Testis (tissue), 3 donors: ENCODE results near the gene RNF144B. TPM values are rescaled to one million over a fixed set of nuclear protein-coding genes. Genes with fewer than 3 reads are reported as not detected.

Experiments
- DNase-seq: peaks from one replicate; pipeline ENCODE4 v3.0.0-alpha.2; 2019
- H3K27ac ChIP-seq, 2 donors: fragments of 200-600 bp; sonication (generic); one replicate each; pipeline ENCODE4 v1.5.1; 2019
- H3K27me3 ChIP-seq: fragments of 200-600 bp; sonication (generic); one replicate; pipeline ENCODE4 v1.5.1; 2019
- H3K36me3 ChIP-seq: fragments of 200-600 bp; sonication (generic); one replicate; pipeline ENCODE4 v1.5.1; 2017; ENCODE audit warnings: low read depth; ENCODE audit errors: missing control alignments
- H3K4me1 ChIP-seq: fragments of 200-600 bp; sonication (generic); one replicate; pipeline ENCODE4 v1.5.1; 2019
- H3K4me3 ChIP-seq, 2 donors: fragments of 200-600 bp; sonication (generic); one replicate each; pipeline ENCODE4 v1.5.1; 2017 to 2019
- H3K9me3 ChIP-seq: fragments of 200-600 bp; sonication (generic); one replicate; pipeline ENCODE4 v1.5.1; 2017
- CTCF ChIP-seq, 3 experiments: fragments of 450-650 bp in 2 of 3; fragments of 200-600 bp in 1 of 3; sonication (generic) in 1 of 3; IDR thresholded peaks; one replicate each; pipeline ENCODE4 v1.5.1; 2016 to 2019; ENCODE audit warnings: antibody characterized with exemption in 3 of 3, mild to moderate bottlenecking in 2 of 3, moderate library complexity in 1 of 3
- POLR2A ChIP-seq: fragments of 450-650 bp; IDR thresholded peaks from one replicate; pipeline ENCODE4 v1.6.1; 2017; ENCODE audit warnings: antibody characterized with exemption, mild to moderate bottlenecking, moderate library complexity
- WGBS, 2 donors: methylation state at CpG; one replicate each; pipeline ENCODE4 v1.1.5; 2018; 5-methylcytosine and 5-hydroxymethylcytosine counted together
- intact Hi-C: fragments of 100-400 bp; cut with DNase I; formaldehyde crosslinking; loops from one replicate; pipeline ENCODE4 v1.15.1; 2023; ENCODE audit warnings: low total_unique reads
- polyA plus RNA-seq: library from polyadenylated mRNA; stranded (reverse); fragments of 350-450 nt; fragmentation: Illumina TruSeq; extraction: RNeasy Lipid Tissue Mini Kit (QIAGEN cat#74804); gene quantifications from one replicate; pipeline ENCODE4 v1.2.3, GENCODE V29; 2014; ENCODE audit warnings: low read depth, low replicate concordance; ENCODE audit not compliant: insufficient read depth
- total RNA-seq, 2 donors: library from RNA; depleted of rRNA; stranded (reverse); fragments of >200 nt; gene quantifications; one replicate each; pipeline ENCODE4 v1.2.3, GENCODE V29; 2016

Gene RNF144B
- total and polyA plus RNA-seq, 3 donors from 2014 or later, result 6.1 to 6.3 (median 6.1) TPM

- H3K4me3 ChIP-seq, result no peak overlapping the region
- no peak overlapping the region for H3K27ac ChIP-seq
- H3K36me3 ChIP-seq, result no peaks in the 10 kb centered on the region
- H3K27me3 ChIP-seq, result no peaks in the 10 kb centered on the region
- no peak for TF ChIP-seq CTCF (IDR thresholded peaks at IDR 0.05)
- no peak for TF ChIP-seq POLR2A
- no peak for DNase-seq
- no peaks in the 10 kb centered on the region for H3K4me1 ChIP-seq
- intact Hi-C loops, result no loop called here
- no peaks in the 10 kb centered on the region for H3K9me3 ChIP-seq
- WGBS, 2 donors, result 95 to 96% methylated on average over 1 of the region's 1 CpG
These were observed 58.1 kb downstream of the RNF144B start for GRCh38 chr6:18445228-18445627.

GRCh38 chr6:18446771-18447170, 59.6 kb downstream of the RNF144B start:
- intact Hi-C loops, result no loop called here
- Histone ChIP-seq H3K4me1 (no peaks in the 10 kb centered on the region), H3K9me3 (no peaks in the 10 kb centered on the region), H3K4me3 (no peak overlapping the region), H3K27me3 (no peaks in the 10 kb centered on the region), H3K36me3 (no peaks in the 10 kb centered on the region), H3K27ac (no peak overlapping the region)
- 93 to 94% methylated on average over 2 of the region's 2 CpGs for WGBS, 2 donors
- DNase-seq, result no peak
- TF ChIP-seq CTCF (IDR thresholded peaks at IDR 0.05) (no peak), POLR2A (no peak)

GRCh38 chr6:18447552-18447951, 60.4 kb downstream of the RNF144B start:
- no peak overlapping the region for H3K27ac ChIP-seq
- H3K4me1 ChIP-seq, result no peaks in the 10 kb centered on the region
- no peaks in the 10 kb centered on the region for H3K36me3 ChIP-seq
- intact Hi-C loops, result no loop called here
- H3K27me3 ChIP-seq, result no peaks in the 10 kb centered on the region
- 76 to 84% methylated on average over 2 of the region's 2 CpGs for WGBS, 2 donors
- TF ChIP-seq POLR2A (no peak), CTCF (IDR thresholded peaks at IDR 0.05) (no peak)
- H3K4me3 ChIP-seq, result no peak overlapping the region
- no peaks in the 10 kb centered on the region for H3K9me3 ChIP-seq
- DNase-seq, result no peak

- Histone ChIP-seq H3K9me3 (no peaks in the 10 kb centered on the region), H3K4me3 (no peak overlapping the region), H3K27ac (no peak overlapping the region), H3K36me3 (no peaks in the 10 kb centered on the region), H3K4me1 (no peaks in the 10 kb centered on the region), H3K27me3 (no peaks in the 10 kb centered on the region)
- no peak for TF ChIP-seq POLR2A
- no peak for TF ChIP-seq CTCF (IDR thresholded peaks at IDR 0.05)
- intact Hi-C loops, result no loop called here
- 97 to 98% methylated on average over 2 of the region's 2 CpGs for WGBS, 2 donors
- no peak for DNase-seq
These were observed 64.6 kb downstream of the RNF144B start for GRCh38 chr6:18451756-18452155.

- no peaks in the 10 kb centered on the region for H3K27me3 ChIP-seq
- TF ChIP-seq POLR2A (no peak), CTCF (IDR thresholded peaks at IDR 0.05) (no peak)
- no peaks in the 10 kb centered on the region for H3K9me3 ChIP-seq
- WGBS, 2 donors, result 71 to 77% methylated on average over 4 of the region's 4 CpGs
- no peak for DNase-seq
- no peak overlapping the region for H3K4me3 ChIP-seq
- no peaks in the 10 kb centered on the region for H3K4me1 ChIP-seq
- no peak overlapping the region for H3K27ac ChIP-seq
- intact Hi-C loops, result no loop called here
- H3K36me3 ChIP-seq, result no peaks in the 10 kb centered on the region
These were observed 67.3 kb downstream of the RNF144B start for GRCh38 chr6:18454446-18454845.
